Suprapubic skin (tissue), 4 donors: Measurements from ENCODE around the gene C11orf68. TPM values are rescaled to one million over a fixed set of nuclear protein-coding genes. Genes with fewer than 3 reads are reported as not detected.
"Not testable (repeated sequence)": the region's sequence is repeated elsewhere in the genome, so short reads cannot be mapped to it uniquely, and the experiment has no call there.

ENCODE experiments used
- DNase-seq, 2 donors: peaks; one replicate each; pipeline ENCODE4 v3.0.0-alpha.2; 2019; ENCODE audit warnings: low spot score in 2 of 2
- H3K27ac ChIP-seq: fragments of 200-600 bp; sonication (generic); one replicate; pipeline ENCODE4 v1.5.1; 2019
- H3K27me3 ChIP-seq: fragments of 200-600 bp; sonication (generic); one replicate; pipeline ENCODE4 v1.5.1; 2019
- H3K36me3 ChIP-seq: fragments of 200-600 bp; sonication (generic); one replicate; pipeline ENCODE4 v1.5.1; 2019
- H3K4me1 ChIP-seq: fragments of 200-600 bp; sonication (generic); one replicate; pipeline ENCODE4 v1.5.1; 2019
- H3K4me3 ChIP-seq: fragments of 200-600 bp; sonication (generic); one replicate; pipeline ENCODE4 v1.5.1; 2019; ENCODE audit warnings: mild to moderate bottlenecking
- H3K9me3 ChIP-seq: fragments of 200-600 bp; sonication (generic); one replicate; pipeline ENCODE4 v1.5.1; 2019
- CTCF ChIP-seq, 2 donors: fragments of 200-600 bp in 1 of 2; fragments of 450-650 bp in 1 of 2; sonication (generic) in 1 of 2; IDR thresholded peaks; one replicate each; pipeline ENCODE4 v1.5.1; 2016 to 2019; ENCODE audit warnings: antibody characterized with exemption in 2 of 2, mild to moderate bottlenecking in 1 of 2, moderate library complexity in 1 of 2
- EP300 ChIP-seq: sonication (generic); formaldehyde crosslinking; IDR thresholded peaks from one replicate; pipeline ENCODE4 v1.6.1; 2017; ENCODE audit warnings: antibody characterized with exemption
- POLR2A ChIP-seq, 2 donors: fragments of 450-650 bp; IDR thresholded peaks; one replicate each; pipeline ENCODE4 v1.6.1; 2017; ENCODE audit warnings: antibody characterized with exemption in 2 of 2, mild to moderate bottlenecking in 2 of 2, moderate library complexity in 2 of 2
- POLR2AphosphoS5 ChIP-seq, 3 donors: sonication (generic); formaldehyde crosslinking; IDR thresholded peaks; one replicate each; pipeline ENCODE4 v1.6.1; 2017; ENCODE audit warnings: antibody characterized with exemption in 3 of 3
- WGBS: methylation state at CpG from one replicate; pipeline ENCODE4 v1.1.5; 2018; 5-methylcytosine and 5-hydroxymethylcytosine counted together
- total RNA-seq, 4 donors: library from RNA; depleted of rRNA; stranded (reverse); fragments of >200 nt; gene quantifications; one replicate each; pipeline ENCODE4 v1.1.0, GENCODE V29; 2016

Gene C11orf68
- total RNA-seq, 4 donors from 2014 or later: 17.4 to 21.6 (median 19.5) TPM

GRCh38 chr11:65954771-65955170, 35.9 kb upstream of the C11orf68 start:
- H3K4me3 ChIP-seq: no peak overlapping the region
- no peaks in the 10 kb centered on the region for H3K36me3 ChIP-seq
- no peak for DNase-seq
- WGBS: 65% methylated on average over 8 of the region's 8 CpGs
- H3K9me3 ChIP-seq: no peaks in the 10 kb centered on the region
- peaks cover 9% of the 10 kb centered on the region for H3K27me3 ChIP-seq
- peaks cover 2% of the 10 kb centered on the region for H3K4me1 ChIP-seq
- TF ChIP-seq POLR2A (IDR thresholded peaks at IDR 0.05) (no peak), EP300 (no peak), CTCF (IDR thresholded peaks at IDR 0.05) (no peak), POLR2AphosphoS5 (IDR thresholded peaks at IDR 0.05) (no peak)
- H3K27ac ChIP-seq: no peak overlapping the region

DNA sequence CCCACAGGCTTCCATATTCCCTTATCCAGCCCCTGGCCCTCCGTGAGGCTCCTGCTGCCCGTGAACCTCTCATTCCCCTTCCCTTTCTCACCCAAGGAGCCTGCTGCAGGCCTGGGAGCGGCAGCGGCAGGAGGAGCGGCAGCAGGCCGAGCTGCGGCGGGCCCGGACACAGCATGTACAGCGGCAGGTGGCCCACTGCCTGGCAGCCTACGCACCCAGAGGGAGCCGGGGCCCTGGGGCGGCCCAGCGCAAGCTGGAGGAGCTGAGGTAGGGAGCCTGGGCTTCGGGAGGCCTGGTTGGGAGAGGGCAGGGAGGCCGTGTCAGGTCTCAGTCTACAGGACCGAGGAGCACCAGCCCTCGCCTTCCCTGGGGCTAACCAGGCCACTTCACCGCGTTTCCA, 34.6 kb upstream of the C11orf68 start:
- Histone ChIP-seq H3K36me3 (no peaks in the 10 kb centered on the region), H3K27me3 (peaks cover 9% of the 10 kb centered on the region), H3K9me3 (no peaks in the 10 kb centered on the region), H3K27ac (no peak overlapping the region), H3K4me3 (no peak overlapping the region), H3K4me1 (peaks cover 2% of the 10 kb centered on the region)
- no peak for DNase-seq
- TF ChIP-seq CTCF (IDR thresholded peaks at IDR 0.05) (no peak), EP300 (no peak), POLR2AphosphoS5 (IDR thresholded peaks at IDR 0.05) (no peak), POLR2A (IDR thresholded peaks at IDR 0.05) (no peak)
- 83% methylated on average over 20 of the region's 20 CpGs for WGBS

- Histone ChIP-seq H3K27ac (no peak overlapping the region), H3K27me3 (peaks cover 9% of the 10 kb centered on the region), H3K9me3 (no peaks in the 10 kb centered on the region), H3K4me3 (no peak overlapping the region), H3K4me1 (peaks cover 2% of the 10 kb centered on the region), H3K36me3 (no peaks in the 10 kb centered on the region)
- WGBS: 54% methylated on average over 6 of the region's 6 CpGs
- DNase-seq: no peak
- TF ChIP-seq EP300 (no peak), POLR2AphosphoS5 (IDR thresholded peaks at IDR 0.05) (no peak), CTCF (IDR thresholded peaks at IDR 0.05) (no peak)
These were observed 33.2 kb upstream of the C11orf68 start for GRCh38 chr11:65952052-65952521.

DNA sequence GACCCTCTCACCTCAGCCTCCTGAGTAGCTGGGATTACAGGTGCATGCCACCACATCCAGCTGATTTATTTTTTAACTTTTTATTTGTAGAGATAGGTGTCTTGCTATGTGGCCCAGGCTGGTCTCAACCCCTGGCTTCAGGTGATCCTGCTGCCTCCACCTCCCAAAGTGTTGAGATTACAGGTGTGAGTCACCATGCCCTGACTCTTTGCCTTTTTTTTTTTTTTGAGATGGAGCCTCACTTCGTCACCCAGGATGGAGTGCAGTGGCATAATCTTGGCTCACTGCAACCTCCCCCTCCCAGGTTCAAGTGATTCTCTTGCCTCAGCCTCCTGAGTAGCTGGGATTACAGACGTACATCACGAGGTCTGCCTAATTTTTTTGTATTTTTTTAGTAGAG, 32.8 kb upstream of the C11orf68 start:
- not testable (repeated sequence) for H3K4me3 ChIP-seq, DNase-seq, H3K9me3 ChIP-seq, H3K27ac ChIP-seq, H3K27me3 ChIP-seq, H3K4me1 ChIP-seq, H3K36me3 ChIP-seq
- WGBS: 46% methylated on average over 3 of the region's 3 CpGs

DNA sequence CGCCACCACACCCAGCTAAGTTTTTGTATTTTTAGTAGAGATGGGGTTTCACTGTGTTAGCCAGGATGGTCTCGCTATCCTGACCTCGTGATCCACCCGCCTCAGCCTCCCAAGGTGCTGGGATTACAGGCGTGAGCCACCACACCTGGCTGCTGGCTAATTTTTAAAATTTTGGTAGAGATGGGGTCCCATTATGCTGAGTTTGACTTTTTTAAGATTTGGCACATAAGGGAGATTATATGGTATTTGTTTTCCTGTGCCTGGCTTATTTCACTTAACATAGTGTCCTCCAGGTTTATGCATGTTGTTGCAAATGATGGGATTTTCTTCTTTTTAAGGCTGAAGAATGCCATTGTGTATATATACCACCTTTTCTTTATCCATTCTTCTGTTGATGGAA, 31.8 kb upstream of the C11orf68 start:
- DNase-seq, H3K4me1 ChIP-seq, H3K4me3 ChIP-seq, H3K9me3 ChIP-seq, H3K27me3 ChIP-seq, H3K36me3 ChIP-seq, H3K27ac ChIP-seq: not testable (repeated sequence)
- WGBS: 92% methylated on average over 5 of the region's 5 CpGs

- Histone ChIP-seq H3K4me3 (no peak overlapping the region), H3K9me3 (no peaks in the 10 kb centered on the region), H3K27me3 (no peaks in the 10 kb centered on the region), H3K27ac (no peak overlapping the region), H3K36me3 (no peaks in the 10 kb centered on the region), H3K4me1 (peaks cover 2% of the 10 kb centered on the region)
- no peak for TF ChIP-seq POLR2AphosphoS5 (IDR thresholded peaks at IDR 0.05)
- TF ChIP-seq EP300: no peak
- no peak for TF ChIP-seq POLR2A (IDR thresholded peaks at IDR 0.05)
- no peak for TF ChIP-seq CTCF (IDR thresholded peaks at IDR 0.05)
- no peak for DNase-seq
- 88% methylated on average over 12 of the region's 12 CpGs for WGBS
These were observed 28.8 kb upstream of the C11orf68 start for GRCh38 chr11:65947603-65948125.
